HEK293T (cell line): ENCODE measurements around the gene IL5RA.

Source experiments
- ARNT ChIP-seq: fragments of 450-650 bp; IDR thresholded peaks from 2 replicates; pipeline ENCODE4 v1.6.1; 2017; ENCODE audit warnings: mild to moderate bottlenecking
- BHLHE40 ChIP-seq: fragments of 450-650 bp; IDR thresholded peaks from 2 replicates; pipeline ENCODE4 v1.6.1; 2016; ENCODE audit warnings: mild to moderate bottlenecking, moderate library complexity, borderline replicate concordance
- ELF4 ChIP-seq: fragments of 450-650 bp; IDR thresholded peaks from 2 replicates; pipeline ENCODE4 v1.6.1; 2017; ENCODE audit warnings: antibody characterized with exemption
- FOXA1 ChIP-seq: fragments of 450-650 bp; IDR thresholded peaks from 2 replicates; pipeline ENCODE4 v1.6.1; 2016; ENCODE audit warnings: mild to moderate bottlenecking
- FOXM1 ChIP-seq: fragments of 450-650 bp; IDR thresholded peaks from 2 replicates; pipeline ENCODE4 v1.6.1; 2017; ENCODE audit warnings: mild to moderate bottlenecking, borderline replicate concordance
- L3MBTL2 ChIP-seq: fragments of 450-650 bp; conservative IDR thresholded peaks from 2 replicates; pipeline ENCODE4 v1.6.1; 2016; ENCODE audit warnings: mild to moderate bottlenecking
- NFRKB ChIP-seq: fragments of 450-650 bp; IDR thresholded peaks from 2 replicates; pipeline ENCODE4 v1.6.1; 2016; ENCODE audit warnings: mild to moderate bottlenecking, moderate library complexity
- TARDBP ChIP-seq: fragments of 450-650 bp; IDR thresholded peaks from 2 replicates; pipeline ENCODE4 v1.6.1; 2016

DNA sequence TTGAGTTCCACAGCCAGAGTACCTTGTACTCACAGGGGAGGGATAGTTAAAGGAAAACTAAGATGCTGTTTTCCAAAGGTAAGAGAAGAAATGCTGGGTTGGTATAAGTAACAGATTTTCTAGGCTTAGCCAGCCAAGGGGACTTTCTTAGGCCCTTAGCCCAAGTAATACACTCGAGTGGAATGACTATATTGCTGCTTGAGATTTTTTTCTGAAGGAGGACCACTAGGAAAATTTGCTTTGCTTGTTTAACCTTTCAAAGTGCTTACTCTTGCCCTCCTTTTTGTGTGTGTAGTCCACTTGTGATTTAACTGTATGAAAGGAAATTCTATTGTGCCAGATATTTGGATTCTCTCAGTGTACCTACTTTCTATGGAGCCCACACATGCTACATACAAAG is 50.5 kb downstream of the IL5RA start:
- TF ChIP-seq FOXM1 (no peak), ARNT (no peak), ELF4 (no peak), NFRKB (no peak), BHLHE40 (no peak), L3MBTL2 (no peak), FOXA1 (no peak), TARDBP (no peak)
